HG02678 (cell line): ENCODE results near the gene C22orf15.

Experiments used
- ATAC-seq: cut with Tn5 transposase; IDR thresholded peaks from one replicate; pipeline ENCODE4 v1.9.1; 2021; ENCODE audit warnings: mild to moderate bottlenecking, moderate library complexity; ENCODE audit not compliant: unreplicated experiment

The C22orf15 gene

DNA sequence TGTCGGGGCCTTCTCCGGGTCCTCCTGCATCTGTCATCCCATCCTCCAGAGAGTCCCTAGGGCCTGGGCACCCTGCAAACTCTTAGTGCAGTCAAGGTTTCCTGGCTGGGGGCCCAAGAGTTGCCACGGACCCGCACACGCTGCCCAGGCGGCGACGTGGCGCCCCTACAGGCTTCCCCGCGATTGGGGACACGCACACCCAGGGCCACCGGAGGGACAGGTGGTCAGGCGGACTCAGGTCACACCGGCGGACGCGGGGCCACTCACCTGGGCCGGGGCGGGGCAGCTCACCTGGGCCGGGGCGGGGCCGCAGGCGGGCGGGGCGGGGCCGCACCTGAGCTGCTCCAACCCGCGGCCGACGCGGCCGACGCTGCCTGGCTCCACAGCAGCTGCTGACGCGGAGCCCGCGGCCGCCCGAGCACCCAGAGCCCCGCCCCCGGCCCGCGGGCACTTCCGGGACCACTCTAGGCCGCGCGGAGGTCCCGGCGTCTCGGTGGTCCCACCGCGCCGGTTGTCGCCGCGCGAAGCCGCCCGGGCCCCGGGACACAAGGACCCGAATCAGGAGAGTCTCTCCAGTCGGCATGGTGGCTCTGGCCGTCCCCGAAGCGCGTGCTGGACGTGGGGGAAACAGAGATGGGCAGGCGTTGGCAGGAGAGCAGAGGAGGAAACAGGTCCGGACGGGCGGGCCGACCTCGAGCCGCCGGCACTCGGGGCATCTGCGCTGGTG is 11.9 kb upstream of the C22orf15 start, which contains the start of gene ZNF70:
Gene ZNF70, minus strand, starts transcription at position 399 of the 727 bp plus-strand sequence. CDS start 5,972 bp downstream, outside the sequence.
- peak; percentile 80 for ATAC-seq

DNA sequence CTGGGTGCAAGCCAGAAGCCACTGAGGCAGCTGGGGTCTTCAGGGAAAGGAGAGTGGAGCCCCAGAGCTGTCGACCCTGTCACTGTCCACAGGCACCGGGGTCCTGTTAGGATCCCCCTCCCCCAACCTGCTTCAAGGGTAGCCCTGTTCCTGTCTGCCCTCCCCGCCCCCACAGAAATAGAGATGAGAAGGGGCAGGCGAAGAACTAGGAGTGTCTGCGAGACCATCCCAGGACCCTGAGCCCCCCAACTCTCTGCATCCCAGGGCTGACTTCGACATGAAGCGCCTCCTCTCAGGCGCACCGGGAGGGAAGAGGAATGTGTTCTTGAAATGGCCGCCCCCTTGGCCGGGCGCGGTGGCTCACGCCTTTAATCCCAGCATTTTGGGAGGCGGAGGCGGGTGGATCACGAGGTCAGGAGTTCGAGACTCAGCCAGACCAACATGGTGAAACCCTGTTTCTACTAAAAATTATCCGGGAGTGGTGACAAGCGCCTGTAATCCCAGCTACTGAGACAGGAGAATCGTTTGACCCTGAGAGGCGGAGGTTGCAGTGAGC is 11.3 kb upstream of the C22orf15 start:
- peak; percentile 11 for ATAC-seq

DNA sequence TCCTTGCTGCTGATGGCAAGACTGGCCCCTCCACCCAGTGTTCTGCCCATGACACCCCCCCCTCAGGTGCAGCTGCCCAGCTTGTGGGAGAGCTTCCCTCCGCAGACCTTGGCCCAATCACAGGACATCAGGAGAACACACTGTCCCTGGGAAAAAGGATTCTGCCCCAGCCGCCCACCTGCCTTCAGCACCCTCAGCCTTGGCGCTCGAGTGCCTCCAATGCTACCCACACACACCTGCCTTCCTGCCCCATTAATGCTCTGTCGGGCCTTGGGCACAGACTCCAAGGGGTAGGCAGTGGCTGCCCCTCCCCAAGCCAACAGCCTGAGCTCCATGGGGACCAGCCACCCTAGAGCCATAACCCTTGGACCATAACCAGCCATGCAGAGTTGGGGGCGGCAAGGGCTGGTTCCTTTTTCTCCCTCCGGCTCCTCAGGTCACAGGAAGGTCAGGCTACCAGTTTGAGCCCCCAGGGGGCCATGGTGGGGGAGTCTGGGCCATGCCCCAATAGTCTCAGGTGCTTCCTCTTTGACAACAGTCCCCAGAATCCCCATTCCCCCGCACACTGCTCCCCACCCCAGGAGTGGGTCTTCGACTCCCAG is 10.6 kb upstream of the C22orf15 start:
- ATAC-seq = no peak

DNA sequence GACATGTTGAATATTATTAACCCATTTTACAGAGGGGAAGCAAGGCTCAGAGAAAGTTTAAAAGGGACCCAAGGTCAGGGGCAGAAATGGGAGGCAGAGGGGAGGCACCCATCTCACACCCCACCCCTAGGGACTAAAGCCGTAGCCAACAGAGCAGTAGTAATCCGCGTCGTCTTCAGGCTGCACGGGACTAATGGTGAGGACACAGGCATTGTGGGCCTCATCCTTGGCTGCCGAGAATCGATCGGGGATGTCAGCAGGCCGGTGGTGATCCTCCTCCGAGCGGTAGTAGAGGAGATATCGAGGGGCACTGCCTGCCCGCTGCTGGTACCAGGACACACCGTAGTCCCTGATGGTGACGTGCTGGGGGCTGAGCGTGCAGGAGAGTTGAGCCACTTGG is 10.0 kb upstream of the C22orf15 start:
- ATAC-seq = no peak

DNA sequence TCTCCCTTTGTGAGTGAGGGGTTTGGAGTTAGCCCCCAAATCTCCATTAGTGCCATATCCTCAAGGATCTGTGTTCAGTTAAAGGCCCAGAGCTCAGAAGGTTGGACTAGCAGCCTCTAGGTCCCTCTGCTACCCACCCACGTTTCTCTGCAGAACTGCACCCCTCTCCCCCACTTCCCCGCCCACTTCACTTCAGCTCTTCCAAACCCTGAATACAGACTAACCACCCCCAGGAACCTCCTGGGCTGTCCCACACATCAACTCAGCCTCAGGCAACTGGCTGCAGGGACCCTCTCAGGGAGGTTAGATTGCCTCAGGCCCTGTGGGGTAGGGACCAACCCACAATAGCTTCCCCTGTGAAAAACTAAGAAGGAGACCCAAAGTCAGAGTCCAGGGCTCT is 9.4 kb upstream of the C22orf15 start:
- ATAC-seq = no peak

DNA sequence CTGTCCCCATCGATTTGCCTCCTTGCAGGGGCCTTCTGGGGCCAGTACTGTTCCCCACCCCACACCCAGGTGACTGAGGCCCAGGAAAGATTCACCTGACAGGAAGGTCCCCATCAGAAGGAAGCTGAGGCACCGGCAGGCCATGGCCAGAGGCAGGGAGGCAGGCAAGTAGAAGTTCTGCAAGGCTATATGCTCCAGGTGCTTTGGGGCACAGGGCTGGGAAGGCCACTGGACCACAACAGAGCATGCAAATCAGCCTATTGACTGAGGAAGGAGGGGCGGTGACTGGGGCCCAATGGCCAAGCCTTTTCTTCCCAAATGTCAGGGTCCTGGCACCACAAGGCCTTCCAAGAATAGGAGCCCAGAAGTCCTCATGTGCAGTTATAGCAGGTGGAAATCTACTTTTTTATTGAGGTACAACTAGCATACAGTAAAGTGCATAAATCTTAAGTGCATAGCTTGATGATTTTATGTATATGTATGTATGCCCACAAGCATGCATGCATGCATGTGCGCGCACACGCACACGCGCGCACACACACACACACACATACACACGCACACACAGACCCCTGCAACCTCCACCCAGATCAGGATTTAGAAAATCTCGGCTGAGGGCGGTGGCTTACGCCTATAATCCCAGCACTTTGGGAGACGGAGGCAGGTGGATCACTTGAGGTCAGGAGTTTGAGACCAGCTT is 8.4 kb upstream of the C22orf15 start, which contains the start of gene VPREB3:
Gene VPREB3, minus strand, starts transcription at position 206 of the 700 bp plus-strand sequence. Its CDS starts 62 bp downstream, at position 144.
- ATAC-seq = no peak

DNA sequence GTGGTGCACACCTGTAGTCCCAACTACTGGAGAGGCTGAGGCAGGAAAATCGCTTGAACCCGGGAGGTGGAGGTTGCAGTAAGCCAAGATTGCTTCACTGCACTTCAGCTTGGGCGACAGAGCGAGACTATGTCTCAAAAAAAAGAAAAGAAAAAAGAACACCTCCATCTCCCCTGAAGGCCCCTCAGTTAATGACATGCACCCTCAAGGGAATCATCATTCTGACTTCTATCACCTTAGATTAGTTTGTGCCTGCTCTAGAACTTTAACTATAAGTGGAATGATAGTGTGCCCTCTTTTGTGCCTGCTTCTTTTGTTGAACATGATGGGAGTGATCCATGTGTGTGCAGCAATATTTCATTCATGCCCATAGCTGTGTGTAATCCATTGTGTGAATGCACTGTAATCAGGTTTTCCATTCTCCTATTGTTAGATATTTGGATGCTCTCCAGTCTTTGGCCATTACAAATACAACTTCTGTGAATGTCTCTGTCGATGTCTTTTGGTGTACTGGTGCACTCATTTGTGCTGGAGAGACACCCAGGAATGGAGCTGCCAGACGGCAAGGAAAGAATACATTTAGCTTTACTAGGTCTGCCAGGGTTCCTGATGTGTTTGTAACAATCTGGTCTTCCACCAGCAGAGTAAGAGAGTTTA is 7.7 kb upstream of the C22orf15 start:
- no peak for ATAC-seq

DNA sequence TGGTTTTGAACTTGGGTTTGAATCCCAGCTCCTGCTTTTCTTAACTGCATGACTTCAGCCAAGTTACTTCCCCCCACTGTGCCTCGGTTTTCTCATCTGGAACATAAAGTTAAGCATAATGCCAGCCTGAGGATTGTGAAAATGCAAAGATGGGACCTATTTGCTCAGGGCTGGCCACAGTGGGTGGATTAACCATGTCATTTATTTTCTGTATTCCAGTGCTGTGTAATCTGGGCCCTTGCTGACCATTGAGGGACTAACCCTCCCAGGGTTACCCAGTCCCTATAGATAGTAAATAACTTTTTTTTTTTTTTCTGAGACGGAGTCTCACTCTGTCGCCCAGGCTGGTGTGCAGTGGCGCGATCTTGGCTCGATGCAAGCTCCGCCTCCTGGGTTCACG is 7.1 kb upstream of the C22orf15 start:
- ATAC-seq = no peak

DNA sequence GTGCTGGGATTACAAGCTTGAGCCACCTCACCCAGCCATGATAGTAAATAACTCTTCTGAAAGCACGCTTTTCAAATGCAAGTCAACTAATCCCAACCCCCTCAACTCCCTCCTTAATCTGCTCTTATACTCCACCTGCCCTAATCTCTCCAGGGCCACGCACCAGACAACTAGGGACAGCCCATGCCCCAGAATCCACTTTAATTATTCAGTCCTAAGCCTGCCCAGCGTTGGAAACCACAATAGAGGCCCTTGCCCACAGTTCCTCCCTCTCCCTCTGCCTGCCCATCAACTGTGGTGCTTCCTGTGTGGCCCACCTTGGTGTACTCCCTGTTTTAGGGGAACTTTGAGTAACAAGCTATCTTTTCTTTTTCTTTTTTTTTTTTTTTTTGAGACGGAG is 5.9 kb upstream of the C22orf15 start:
- ATAC-seq = no peak

DNA sequence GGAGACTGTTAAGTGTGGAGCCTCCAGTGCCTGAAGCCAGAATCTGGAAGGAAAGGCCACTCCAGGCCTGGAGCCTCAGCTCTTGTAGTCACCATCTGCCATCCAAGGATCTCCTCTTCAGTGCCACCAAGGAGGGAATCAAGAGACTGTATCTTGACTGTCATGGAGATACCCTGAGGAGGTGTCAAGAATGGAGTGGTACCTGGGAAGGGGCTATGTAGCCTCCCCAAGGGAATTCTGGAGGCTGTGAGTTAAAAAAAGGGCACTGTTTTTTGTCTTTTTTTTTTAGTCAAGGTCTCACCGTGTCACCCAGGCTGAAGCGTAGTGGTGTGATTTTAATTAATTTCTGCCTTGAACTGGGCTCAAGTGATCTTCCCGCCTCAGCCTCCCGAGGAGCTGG is 3.2 kb upstream of the C22orf15 start:
- no peak for ATAC-seq

DNA sequence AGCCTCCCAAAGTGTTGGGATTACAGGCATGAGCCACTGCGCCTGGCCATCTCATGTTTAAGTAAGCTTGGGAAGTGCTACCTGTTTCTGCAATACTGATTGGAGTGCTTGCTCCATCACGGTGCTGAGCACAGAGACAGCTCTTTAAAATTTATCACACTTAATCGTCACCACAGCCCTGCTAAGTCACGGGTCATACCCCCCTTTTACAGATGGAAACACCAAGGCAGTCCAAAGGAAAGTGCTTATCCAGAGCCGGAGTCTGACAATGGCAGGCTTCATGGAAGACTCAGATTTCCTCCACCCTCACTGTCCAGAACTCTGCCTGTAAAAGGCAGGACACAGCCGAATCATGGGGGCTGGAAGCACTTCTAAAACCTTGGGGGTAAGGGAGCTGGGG is 2.7 kb upstream of the C22orf15 start:
- ATAC-seq = no peak

DNA sequence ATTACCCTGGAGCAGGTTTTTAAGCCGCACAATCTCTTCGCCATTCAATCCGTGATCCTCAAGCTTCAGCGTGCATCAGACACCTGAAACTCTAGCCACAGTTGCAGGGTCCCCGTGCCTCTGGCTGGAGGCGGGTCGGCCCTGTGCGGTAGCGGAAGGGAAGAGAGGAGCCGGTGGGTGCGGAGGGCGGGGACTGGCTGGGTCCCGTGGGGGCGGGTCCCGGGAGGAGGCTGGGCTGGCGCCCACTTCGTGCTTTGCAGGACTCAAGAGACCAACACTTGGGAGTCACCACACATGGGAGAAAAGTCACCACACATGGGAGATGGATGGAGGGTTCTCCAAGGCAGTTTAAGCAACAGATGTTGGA is 772 bp downstream of the C22orf15 start:
- no peak for ATAC-seq

DNA sequence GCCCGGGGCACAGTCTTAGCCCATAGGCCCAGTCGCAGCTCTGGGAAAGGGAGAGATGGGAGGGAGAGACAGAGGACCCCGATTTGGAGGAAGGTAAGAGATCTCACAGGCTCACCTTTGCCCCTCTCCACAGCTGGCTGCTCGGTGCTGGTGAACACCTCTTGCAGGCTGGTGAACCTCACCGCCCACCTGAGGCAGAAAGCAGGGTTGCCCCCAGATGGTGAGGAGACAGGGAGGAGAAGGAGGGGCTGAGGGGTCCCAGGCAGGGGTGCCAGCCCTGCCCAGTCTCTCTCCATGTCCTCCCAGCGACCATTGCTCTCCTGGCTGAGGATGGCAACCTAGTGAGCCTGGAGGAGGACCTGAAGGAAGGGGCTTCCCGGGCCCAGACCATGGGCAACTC is 1.2 kb downstream of the C22orf15 start:
- no peak for ATAC-seq

DNA sequence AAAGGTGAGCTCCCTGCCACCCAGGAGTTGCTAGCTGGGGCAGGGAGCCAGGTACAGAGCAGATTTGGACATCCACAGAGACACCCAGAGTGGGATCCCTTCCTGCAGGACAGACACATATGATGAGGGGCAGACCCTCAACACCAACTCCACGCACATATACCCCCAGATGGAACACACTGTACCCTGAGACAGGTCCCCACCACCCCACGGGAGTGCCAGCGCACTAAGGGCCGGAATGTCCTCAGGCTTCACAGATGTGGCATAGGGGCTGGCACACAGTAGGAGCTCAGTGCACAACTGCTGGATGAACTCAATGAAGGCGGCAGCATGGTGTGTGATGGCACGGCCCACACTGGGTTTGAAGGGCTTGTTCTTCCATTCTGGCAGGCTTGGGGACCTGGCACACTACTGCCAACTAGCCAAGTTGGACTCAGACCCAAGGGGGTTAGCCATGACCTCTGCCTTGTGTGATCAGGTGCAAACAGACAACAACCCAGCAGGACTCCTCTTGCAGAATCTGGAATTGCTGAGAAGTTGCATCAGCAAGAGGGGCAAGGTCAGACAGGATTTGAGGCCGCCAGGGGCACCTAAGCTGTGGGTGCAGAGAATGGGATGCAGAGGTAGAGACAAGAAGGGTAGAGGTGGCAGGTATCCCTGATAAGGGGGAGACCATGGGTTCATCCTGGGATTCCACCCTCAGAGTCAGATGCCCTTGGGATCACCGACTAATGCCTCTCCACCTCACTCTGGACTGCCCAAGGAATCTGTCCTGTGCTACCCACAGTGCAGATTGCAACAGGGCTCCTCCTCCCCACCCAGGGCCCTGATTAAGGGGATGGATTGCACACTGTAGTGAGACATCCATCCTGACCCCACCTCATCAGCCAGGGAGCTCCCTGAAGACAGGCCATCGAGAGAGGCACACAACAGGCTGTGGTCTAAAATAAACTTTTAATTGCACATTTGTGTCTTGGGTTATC is 2.4 kb downstream of the C22orf15 start:
- no peak for ATAC-seq

DNA sequence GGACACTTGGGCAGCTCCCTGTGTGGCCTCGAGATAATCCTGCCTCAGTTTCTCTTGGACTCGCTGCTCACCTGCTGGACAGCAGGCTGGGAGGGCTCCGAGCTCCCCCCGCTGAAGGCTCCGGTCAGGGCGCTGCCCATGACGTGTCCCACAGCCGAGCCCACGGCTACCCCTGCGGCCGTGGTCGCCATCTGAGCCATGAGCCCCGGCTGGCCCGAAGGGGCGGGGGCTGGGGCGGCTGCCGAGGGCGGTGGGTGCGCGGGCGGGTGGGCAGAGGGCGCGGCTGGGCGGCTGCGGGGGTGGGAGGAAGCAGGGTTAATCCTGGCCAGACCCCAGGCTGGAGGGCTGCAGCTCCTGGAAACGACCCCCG is 4.5 kb downstream of the C22orf15 start:
- no peak for ATAC-seq

DNA sequence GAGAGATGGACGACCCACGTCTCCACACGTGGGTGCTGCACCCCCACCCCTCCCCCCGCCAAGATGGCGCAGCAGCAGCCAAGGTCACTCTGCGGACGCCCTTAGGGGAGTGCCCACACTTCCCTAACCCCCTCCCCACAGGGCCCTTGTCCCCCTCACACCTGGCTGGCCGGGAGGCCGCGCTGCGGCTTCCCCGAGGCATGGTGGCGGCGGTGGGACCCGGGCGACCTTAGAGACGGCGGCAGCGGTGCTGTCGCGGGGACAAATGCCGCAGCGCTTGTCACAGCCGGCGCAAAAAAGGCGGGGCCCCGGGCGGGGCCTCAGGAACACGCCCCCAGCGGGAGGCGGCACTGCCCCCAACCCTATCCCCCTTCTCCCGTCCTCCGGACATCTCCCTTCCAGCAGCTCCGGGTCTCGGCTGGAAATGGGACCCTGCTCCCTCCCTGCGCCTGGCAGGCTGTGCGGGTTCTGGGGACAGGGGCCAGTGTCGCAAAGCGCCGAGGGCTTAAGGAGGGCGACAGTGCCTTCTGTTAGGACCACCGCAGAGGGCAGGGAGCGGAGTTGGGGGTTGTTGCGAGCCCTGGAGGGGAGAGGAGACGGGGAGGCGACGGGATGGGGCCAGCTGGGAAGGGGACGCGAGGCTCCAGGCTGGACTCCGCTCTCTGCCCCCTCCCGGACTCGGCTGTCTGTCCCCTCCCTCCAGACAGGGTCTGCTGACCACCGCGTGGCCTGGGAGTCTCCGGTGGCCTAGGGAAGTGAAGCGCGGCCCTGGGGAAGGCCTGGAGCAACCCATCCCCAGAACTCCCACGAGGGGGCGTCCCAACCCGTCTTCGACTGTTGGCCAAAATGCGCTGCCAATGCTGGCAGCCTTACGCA is 5.1 kb downstream of the C22orf15 start, which contains the start of gene CHCHD10:
Gene CHCHD10, minus strand, starts transcription at position 300 of the 876 bp plus-strand sequence. Its CDS starts 98 bp downstream, at position 202.
- ATAC-seq = peak; percentile 59

DNA sequence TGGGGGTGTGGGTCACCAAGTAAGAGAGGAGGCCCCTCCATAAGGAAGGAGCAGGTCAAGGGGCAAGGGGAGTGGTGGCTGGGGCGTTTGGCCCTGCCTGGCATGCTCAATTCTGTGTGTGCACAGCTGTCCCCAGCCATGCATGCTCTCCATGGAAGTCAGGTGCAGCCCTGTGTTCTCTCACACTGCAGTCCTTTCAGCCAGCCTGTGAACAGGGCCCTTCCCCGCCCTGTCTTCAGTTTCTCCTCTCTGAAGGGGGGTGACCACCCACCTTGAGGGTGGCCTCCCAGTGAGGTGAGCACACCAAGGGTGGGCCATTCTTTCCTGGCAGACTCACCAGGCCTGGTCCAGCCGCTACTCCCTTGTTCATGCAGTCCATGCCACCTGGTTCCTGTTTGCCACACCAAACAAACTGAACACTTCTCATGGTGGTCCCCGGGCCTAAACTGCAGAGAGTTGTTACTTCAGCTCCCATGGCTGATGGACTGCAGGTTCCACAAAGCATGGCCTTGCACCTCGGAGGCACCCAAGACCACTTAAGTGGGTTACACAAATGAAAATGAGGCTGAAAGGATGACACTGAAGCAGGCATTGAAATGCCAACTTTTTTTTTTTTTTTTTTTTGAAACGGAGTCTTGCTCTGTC is 6.7 kb downstream of the C22orf15 start:
- ATAC-seq = no peak

DNA sequence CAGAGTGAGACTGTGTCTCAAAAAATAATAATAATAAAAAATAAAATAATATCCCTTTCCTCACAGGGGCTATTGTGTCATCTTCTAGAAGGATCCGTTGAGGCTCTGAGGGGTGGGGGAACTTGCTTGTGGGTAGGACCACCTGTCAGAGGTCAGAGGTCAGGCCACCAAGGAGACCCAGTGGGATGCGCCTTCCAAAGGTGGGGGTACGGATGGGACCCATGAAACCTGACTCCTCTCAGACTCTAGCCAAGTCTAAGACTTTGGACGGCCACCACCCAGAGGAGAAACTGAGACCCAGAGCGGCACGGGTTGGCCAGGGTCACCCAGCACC is 9.5 kb downstream of the C22orf15 start:
- ATAC-seq = no peak
